Measurements from ENCODE around the gene GRM7. TPM values are rescaled to one million over a fixed set of nuclear protein-coding genes. Genes with fewer than 3 reads are reported as not detected.

The GRM7 gene
- total and polyA plus RNA-seq, 2 of the 4 experiments (the other 2 are of a cell fraction), result not detected

GRCh38 chr3:6867269-6867668 lies 6.4 kb downstream of the GRM7 start:
- dilution Hi-C loops (cut with HindIII; ENCODE audit: low sequenced_read_pairs, unreplicated experiment), result no loop called here
- no TSS peak for BruUV-seq (replicated peaks)
- in situ Hi-C loops (cut with MboI; ENCODE audit: low sequenced_read_pairs), result no loop called here
- Histone ChIP-seq H3K18ac (ENCODE audit: low read depth, low read length) (no peak overlapping the region), H3K9me3 (ENCODE audit: control insufficient read depth, insufficient read depth, low read length) (peaks cover 13% of the 10 kb centered on the region), H3K56ac (ENCODE audit: extremely low read depth, insufficient read depth, low read length) (no peak overlapping the region), H3K4ac (ENCODE audit: low read depth, low read length) (no peak overlapping the region), H4K20me1 (ENCODE audit: insufficient read depth, low read length) (no peaks in the 10 kb centered on the region), H3K14ac (replicated peaks; ENCODE audit: low read depth, low read length) (no peak overlapping the region), H4K91ac (ENCODE audit: insufficient read depth, low read depth, low read length) (no peak overlapping the region), H3K27me3 (ENCODE audit: control insufficient read depth, insufficient read depth, low read length) (no peaks in the 10 kb centered on the region), H2BK15ac (ENCODE audit: low read depth, low read length) (no peak overlapping the region), H3K9ac (ENCODE audit: low read depth, low read length) (no peak overlapping the region), H4K5ac (ENCODE audit: low read depth, low read length) (no peak overlapping the region), H3K9me1 (ENCODE audit: insufficient read depth, low read length) (no peaks in the 10 kb centered on the region), H3K36me3 (ENCODE audit: control insufficient read depth, insufficient read depth, low read length) (no peaks in the 10 kb centered on the region), H4K8ac (ENCODE audit: low read depth in 2 of 2, low read length in 2 of 2) (no peak overlapping the region), H3K4me3 (ENCODE audit: insufficient read depth, low read depth, low read length) (no peak overlapping the region), H3K4me2 (ENCODE audit: low read depth, low read length) (no peak overlapping the region), H2BK20ac (ENCODE audit: low read depth, low read length) (no peak overlapping the region), H3K23ac (ENCODE audit: low read depth, low read length) (no peak overlapping the region), H3K27ac (ENCODE audit: insufficient read depth, low read length) (no peak overlapping the region), H2BK120ac (ENCODE audit: low read depth, low read length) (no peak overlapping the region), H2AFZ (replicated peaks; ENCODE audit: low read length, poor library complexity) (no peak overlapping the region), H2AK9ac (replicated peaks; ENCODE audit: low read depth, low read length, poor library complexity) (no peak overlapping the region), H2AK5ac (ENCODE audit: low read depth, low read length) (no peak overlapping the region), H2BK5ac (ENCODE audit: low read depth, low read length, poor library complexity, severe bottlenecking) (no peak overlapping the region), H3K4me1 (ENCODE audit: control insufficient read depth, insufficient read depth, low read length) (no peaks in the 10 kb centered on the region), H3K79me1 (ENCODE audit: low read depth in 1 of 2, low read length in 2 of 2) (no peaks in the 10 kb centered on the region)
- WGBS, 2 experiments (ENCODE audit: extremely low coverage in 2 of 2, insufficient read length in 1 of 2), result no CpG with 5 or more reads among the region's 3 CpGs
- ChIA-PET POLR2A (ENCODE audit: unreplicated experiment) (no interaction called here), CTCF (no interaction called here)
- intact Hi-C loops (cut with micrococcal nuclease), result no loop called here
- TF ChIP-seq MAZ (IDR thresholded peaks at IDR 0.05; ENCODE audit: borderline replicate concordance, low read depth, low read length) (no peak), NFE2L2 (IDR thresholded peaks at IDR 0.05; ENCODE audit: low read depth, low read length) (no peak), RFX5 (IDR thresholded peaks at IDR 0.05; ENCODE audit: low read depth, low read length) (no peak), RCOR1 (IDR thresholded peaks at IDR 0.05; ENCODE audit: insufficient replicate concordance, low read length) (no peak), CHD1 (IDR thresholded peaks at IDR 0.05; ENCODE audit: low read depth, low read length) (no peak), FOS (IDR thresholded peaks at IDR 0.05; ENCODE audit: low read depth, low read length) (no peak)
- ATAC-seq (ENCODE audit: low read depth) (no peak), DNase-seq (no peak)

Data from IMR-90 (cell line).